HepG2 (cell line): ENCODE measurements around the gene TSSK2. TPM values are rescaled to one million over a fixed set of nuclear protein-coding genes. Genes with fewer than 3 reads are reported as not detected.
A peak's percentile ranks its signal among the peaks of the same experiment; 100 is the strongest.

Experiments
- ATAC-seq: fragments of 200-7000 bp; cut with Tn5 transposase; 3 replicates; pipeline ENCODE4 v1.9.1; 2020; ENCODE audit warnings: mild to moderate bottlenecking, moderate library complexity
- BruUV-seq: library from RNA; stranded (reverse); fragments of 400-500 nt; replicated peaks from 2 replicates; lab custom pipeline; 2021; lab: Mats Ljungman, UMichigan
- CTCF ChIA-PET: fragments of 300-600 bp; formaldehyde crosslinking; extraction: SDS; loops from one replicate; lab custom pipeline; 2021; ENCODE audit warnings: low total read pairs, inconsistent platforms, low intra/inter-chr PET ratio; lab: Yijun Ruan, JAX
- POLR2A ChIA-PET: fragments of 350-600 bp; sonication (Branson Sonifier 250); formaldehyde crosslinking; loops from one replicate; lab custom pipeline; 2020; ENCODE audit warnings: antibody characterized with exemption, inconsistent platforms; lab: Yijun Ruan, JAX
- DNase-seq: peaks from one replicate; pipeline ENCODE4 v3.0.0-alpha.2; 2015; ENCODE audit warnings: low spot score
- FAIRE-seq: peaks from 3 replicates; lab custom pipeline; 2011; peaks lifted over from hg19 to GRCh38; lab: Jason Lieb, UNC
- H2AFZ ChIP-seq: one replicate; pipeline ENCODE4 v1.6.1; 2011; ENCODE audit warnings: low read length, inconsistent platforms
- H3K27ac ChIP-seq: fragments of 300-600 bp; 3 replicates; pipeline ENCODE4 v1.8.0; 2011; ENCODE audit warnings: mixed run types, mild to moderate bottlenecking, mixed read lengths, low read length, inconsistent platforms; ENCODE audit not compliant: insufficient read depth; ENCODE audit errors: extremely low read length
- H3K27me3 ChIP-seq, 2 experiments: fragments of 200-600 bp in 1 of 2; 2 replicates in 1 of 2; 3 replicates in 1 of 2; pipeline versions ENCODE4 v1.6.0 to v1.8.0; 2011; ENCODE audit warnings: low read length in 2 of 2, mild to moderate bottlenecking in 2 of 2, moderate library complexity in 2 of 2, inconsistent platforms in 1 of 2; ENCODE audit not compliant: insufficient read depth in 2 of 2, control insufficient read depth in 1 of 2
- H3K36me3 ChIP-seq, 2 experiments: fragments of 200-600 bp in 1 of 2; replicated peaks in 1 of 2; 2 replicates in 1 of 2; 3 replicates in 1 of 2; pipeline versions ENCODE4 v1.5.1 to v1.8.0; 2011; ENCODE audit warnings: low read length in 2 of 2, inconsistent platforms in 1 of 2; ENCODE audit not compliant: insufficient read depth in 2 of 2, control insufficient read depth in 1 of 2
- H3K4me1 ChIP-seq: 2 replicates; pipeline ENCODE4 v1.5.1; 2012; ENCODE audit warnings: low read length, inconsistent platforms; ENCODE audit not compliant: insufficient read depth
- H3K4me2 ChIP-seq: 2 replicates; pipeline ENCODE4 v1.6.0; 2011; ENCODE audit warnings: low read depth, low read length, inconsistent platforms
- H3K4me3 ChIP-seq, 3 experiments: fragments of 200-600 bp in 1 of 3; sonication (generic), shearing (Covaris generic) in 1 of 3; replicated peaks in 1 of 3; 2 replicates each; pipeline ENCODE4 v1.5.1; 2011 to 2016; ENCODE audit warnings: low read length in 3 of 3, inconsistent platforms in 2 of 3, low read depth in 2 of 3, mild to moderate bottlenecking in 2 of 3, control low read depth in 1 of 3, mixed read lengths in 1 of 3; ENCODE audit not compliant: insufficient read depth in 1 of 3
- H3K79me2 ChIP-seq: one replicate; pipeline ENCODE4 v1.6.1; 2011; ENCODE audit warnings: low read length, inconsistent platforms; ENCODE audit not compliant: insufficient read depth
- H3K9ac ChIP-seq: 2 replicates; pipeline ENCODE4 v1.6.0; 2011; ENCODE audit warnings: mild to moderate bottlenecking, low read depth, low read length, inconsistent platforms; ENCODE audit not compliant: insufficient read depth
- H3K9me3 ChIP-seq: 2 replicates; pipeline ENCODE4 v1.5.1; 2012; ENCODE audit warnings: mild to moderate bottlenecking, low read length
- H4K20me1 ChIP-seq: 2 replicates; pipeline ENCODE4 v1.6.0; 2011; ENCODE audit warnings: inconsistent platforms, mild to moderate bottlenecking, low read length, moderate library complexity; ENCODE audit not compliant: insufficient read depth
- AGO2 ChIP-seq: fragments of 200-400 bp; formaldehyde crosslinking; optimal IDR thresholded peaks from 2 replicates; pipeline ENCODE3; 2017; ENCODE audit warnings: mild to moderate bottlenecking, low read depth, low read length, moderate library complexity
- ARID4A ChIP-seq: sonication (generic); formaldehyde crosslinking; IDR thresholded peaks from 2 replicates; pipeline ENCODE4 v1.5.0; 2020; ENCODE audit warnings: mild to moderate bottlenecking, missing genetic modification reagents, borderline replicate concordance
- ATAD3A ChIP-seq: sonication (generic); formaldehyde crosslinking; IDR thresholded peaks from 2 replicates; pipeline ENCODE4 v1.4.0; 2020; ENCODE audit warnings: missing genetic modification reagents
- MAFF ChIP-seq: IDR thresholded peaks from 2 replicates; pipeline ENCODE4 v1.6.1; 2011; ENCODE audit warnings: low read depth, low read length, improper control_type of control experiment
- RXRA ChIP-seq: sonication (generic); formaldehyde crosslinking; IDR thresholded peaks from 2 replicates; pipeline ENCODE4 v1.5.1; 2020; ENCODE audit warnings: missing genetic modification reagents
- ZHX1 ChIP-seq: sonication (generic); formaldehyde crosslinking; IDR thresholded peaks from 2 replicates; pipeline ENCODE4 v1.8.1; 2022; ENCODE audit warnings: low read depth, mild to moderate bottlenecking, missing genetic modification reagents
- ZNF737 ChIP-seq: sonication (generic); formaldehyde crosslinking; IDR thresholded peaks from 2 replicates; pipeline ENCODE4 v1.5.0; 2020; ENCODE audit warnings: missing genetic modification reagents, mild to moderate bottlenecking, borderline replicate concordance
- WGBS: methylation state at CpG from one replicate; pipeline ENCODE4 v1.1.6; 2017; ENCODE audit warnings: low lambda C conversion rate; 5-methylcytosine and 5-hydroxymethylcytosine counted together
- in situ Hi-C: cut with HindIII; loops from 2 replicates; pipeline ENCODE4 v1.10.0; 2017; ENCODE audit warnings: low pct_unique_long_range_greater_than_20kb; ENCODE audit not compliant: extremely low pct_ligation_motif_present
- intact Hi-C: fragments of 100-400 bp; cut with micrococcal nuclease; formaldehyde crosslinking; loops from one replicate; pipeline ENCODE4 v1.10.0; 2022; ENCODE audit not compliant: unreplicated experiment
- polyA plus RNA-seq, 8 experiments: library from polyadenylated mRNA; depleted of rRNA in 3 of 8; stranded (reverse) in 7 of 8; unstranded in 1 of 8; fragments of >200 nt; fragmentation: Illumina TruSeq in 4 of 8; extraction: Trizol in 4 of 8; gene quantifications; 2 replicates each; pipeline versions ENCODE4 v1.2.1 to v1.2.3, GENCODE V29; 2011 to 2016; ENCODE audit warnings: low read depth in 4 of 8, missing spikeins in 1 of 8, mixed read lengths in 1 of 8; ENCODE audit not compliant: insufficient read depth in 1 of 8
- total RNA-seq, 5 experiments: library from RNA; depleted of rRNA; stranded (reverse); fragments of >200 nt; fragmentation: Illumina TruSeq; extraction: Trizol; gene quantifications; 2 replicates each; pipeline ENCODE4 v1.2.3, GENCODE V29; 2016; ENCODE audit warnings: low read depth in 1 of 5
- TF ChIP-seq, protein P1 (sequence below), 2 experiments: sonication (generic) in 1 of 2; formaldehyde crosslinking in 1 of 2; IDR thresholded peaks; 2 replicates each; pipeline versions ENCODE4 v1.4.0 to v1.6.1; 2018 to 2020; ENCODE audit warnings: missing genetic modification reagents in 2 of 2, borderline replicate concordance in 1 of 2, low read depth in 1 of 2, mild to moderate bottlenecking in 1 of 2, missing biosample characterization in 1 of 2
- TF ChIP-seq, protein P2 (sequence below): sonication (generic); formaldehyde crosslinking; IDR thresholded peaks from 2 replicates; pipeline ENCODE4 v1.5.0; 2020; ENCODE audit warnings: mild to moderate bottlenecking, missing genetic modification reagents, borderline replicate concordance

Gene TSSK2
- total and polyA plus RNA-seq, 2 of the 13 experiments (the other 11 are each of a cell fraction or from before 2014, with no cell fraction given): not detected

GRCh38 chr22:19122143-19122751, 8.9 kb upstream of the TSSK2 start, which contains the start of gene DGCR2:
Gene DGCR2, minus strand, starts transcription at chr22:19122412. Its CDS starts 206 bp downstream, at chr22:19122206.
- FAIRE-seq (peak; percentile 74), DNase-seq (peak; percentile 91), ATAC-seq (peak; percentile 92)
- Histone ChIP-seq H3K9ac (peak within 1 kb of the TSS; percentile 93), H2AFZ (peak within 1 kb of the TSS; percentile 62), H3K4me3 (peak within 1 kb of the TSS; percentile 90 to 97 (median 97)), H3K36me3 (peaks cover 4 to 12% of the 10 kb centered on the region in 2 experiments; a peak in 3 of 5 replicates), H3K4me2 (peak within 1 kb of the TSS; percentile 99), H3K4me1 (peaks cover 70% of the 10 kb centered on the region), H4K20me1 (peaks cover 36% of the 10 kb centered on the region), H3K27ac (peak within 1 kb of the TSS; percentile 87), H3K27me3 (peaks cover 2 to 30% of the 10 kb centered on the region in 2 experiments; a peak in 4 of 5 replicates), H3K79me2 (peaks cover 44% of the 10 kb centered on the region), H3K9me3 (no peaks in the 10 kb centered on the region)
- intact Hi-C loops: no loop called here
- ChIA-PET CTCF (no interaction called here), POLR2A (interaction anchor here (1.0 to 4.1 kb wide), 9 partner anchors 11 to 358 kb away, joined by 3 to 22 read pairs (median 4); partner anchors contain the start of genes C22orf39, CDC45, CLTCL1 and ESS2)
- BruUV-seq: no TSS peak
- WGBS: 0% methylated on average over 12 of the region's 67 CpGs
- in situ Hi-C loops: no loop called here
- TF ChIP-seq, protein P1, sequence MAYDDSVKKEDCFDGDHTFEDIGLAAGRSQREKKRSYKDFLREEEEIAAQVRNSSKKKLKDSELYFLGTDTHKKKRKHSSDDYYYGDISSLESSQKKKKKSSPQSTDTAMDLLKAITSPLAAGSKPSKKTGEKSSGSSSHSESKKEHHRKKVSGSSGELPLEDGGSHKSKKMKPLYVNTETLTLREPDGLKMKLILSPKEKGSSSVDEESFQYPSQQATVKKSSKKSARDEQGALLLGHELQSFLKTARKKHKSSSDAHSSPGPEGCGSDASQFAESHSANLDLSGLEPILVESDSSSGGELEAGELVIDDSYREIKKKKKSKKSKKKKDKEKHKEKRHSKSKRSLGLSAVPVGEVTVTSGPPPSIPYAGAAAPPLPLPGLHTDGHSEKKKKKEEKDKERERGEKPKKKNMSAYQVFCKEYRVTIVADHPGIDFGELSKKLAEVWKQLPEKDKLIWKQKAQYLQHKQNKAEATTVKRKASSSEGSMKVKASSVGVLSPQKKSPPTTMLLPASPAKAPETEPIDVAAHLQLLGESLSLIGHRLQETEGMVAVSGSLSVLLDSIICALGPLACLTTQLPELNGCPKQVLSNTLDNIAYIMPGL (CRISPR knock-in tag; IDR thresholded peaks at IDR 0.05; ENCODE audit: borderline replicate concordance in 1 of 2, low read depth in 1 of 2): peak in 1 of 2 experiments; percentile 11; a peak in 2 of 4 replicates
- TF ChIP-seq ATAD3A (CRISPR knock-in tag): no peak
- TF ChIP-seq RXRA (CRISPR knock-in tag): no peak
- TF ChIP-seq AGO2: peak; percentile 60
- TF ChIP-seq MAFF: no peak
- TF ChIP-seq, protein P2, sequence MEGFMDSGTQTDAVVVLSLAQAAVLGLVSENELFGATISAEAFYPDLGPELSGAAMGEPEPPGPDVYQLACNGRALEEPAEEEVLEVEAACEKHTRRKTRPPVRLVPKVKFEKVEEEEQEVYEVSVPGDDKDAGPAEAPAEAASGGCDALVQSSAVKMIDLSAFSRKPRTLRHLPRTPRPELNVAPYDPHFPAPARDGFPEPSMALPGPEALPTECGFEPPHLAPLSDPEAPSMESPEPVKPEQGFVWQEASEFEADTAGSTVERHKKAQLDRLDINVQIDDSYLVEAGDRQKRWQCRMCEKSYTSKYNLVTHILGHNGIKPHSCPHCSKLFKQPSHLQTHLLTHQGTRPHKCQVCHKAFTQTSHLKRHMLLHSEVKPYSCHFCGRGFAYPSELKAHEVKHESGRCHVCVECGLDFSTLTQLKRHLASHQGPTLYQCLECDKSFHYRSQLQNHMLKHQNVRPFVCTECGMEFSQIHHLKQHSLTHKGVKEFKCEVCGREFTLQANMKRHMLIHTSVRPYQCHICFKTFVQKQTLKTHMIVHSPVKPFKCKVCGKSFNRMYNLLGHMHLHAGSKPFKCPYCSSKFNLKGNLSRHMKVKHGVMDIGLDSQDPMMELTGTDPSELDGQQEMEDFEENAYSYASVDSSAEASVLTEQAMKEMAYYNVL (CRISPR knock-in tag): no peak
- TF ChIP-seq ZNF737 (CRISPR knock-in tag): no peak
- peak; percentile 75; the same call in 1 of the 2 replicates for TF ChIP-seq ARID4A (CRISPR knock-in tag)
- TF ChIP-seq ZHX1 (CRISPR knock-in tag): peak; percentile 75
